Measurements from ENCODE around the gene SLC14A1. TPM values are rescaled to one million over a fixed set of nuclear protein-coding genes. Genes with fewer than 3 reads are reported as not detected.

The SLC14A1 gene
- total RNA-seq, 3 donors from 2014 or later (not counting 1 experiment from before 2014, with no cell fraction given): 21.2 to 51.6 (median 42.2) TPM

DNA sequence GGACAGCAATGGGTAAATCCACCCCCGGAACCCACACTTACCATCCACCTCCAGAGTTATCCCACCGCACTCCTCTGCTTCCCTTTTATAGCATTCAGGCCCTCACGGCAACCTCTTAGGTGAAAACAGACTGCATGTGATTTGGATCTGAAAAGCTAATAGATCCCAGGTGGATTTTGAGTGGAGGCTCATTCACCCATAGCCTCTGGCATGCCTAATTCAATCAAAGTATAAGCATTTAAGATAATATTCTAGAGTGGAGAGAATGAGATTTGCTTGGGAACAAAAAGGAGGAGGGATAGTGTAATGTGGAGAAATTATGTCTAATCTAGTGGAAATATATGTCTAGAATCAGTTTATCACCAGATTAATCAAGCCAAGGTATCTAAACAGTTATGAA lies 17.1 kb downstream of the SLC14A1 start:
- 100% methylated on average over 2 of the region's 3 CpGs for WGBS (ENCODE audit: insufficient coverage)
- TF ChIP-seq, protein P1, sequence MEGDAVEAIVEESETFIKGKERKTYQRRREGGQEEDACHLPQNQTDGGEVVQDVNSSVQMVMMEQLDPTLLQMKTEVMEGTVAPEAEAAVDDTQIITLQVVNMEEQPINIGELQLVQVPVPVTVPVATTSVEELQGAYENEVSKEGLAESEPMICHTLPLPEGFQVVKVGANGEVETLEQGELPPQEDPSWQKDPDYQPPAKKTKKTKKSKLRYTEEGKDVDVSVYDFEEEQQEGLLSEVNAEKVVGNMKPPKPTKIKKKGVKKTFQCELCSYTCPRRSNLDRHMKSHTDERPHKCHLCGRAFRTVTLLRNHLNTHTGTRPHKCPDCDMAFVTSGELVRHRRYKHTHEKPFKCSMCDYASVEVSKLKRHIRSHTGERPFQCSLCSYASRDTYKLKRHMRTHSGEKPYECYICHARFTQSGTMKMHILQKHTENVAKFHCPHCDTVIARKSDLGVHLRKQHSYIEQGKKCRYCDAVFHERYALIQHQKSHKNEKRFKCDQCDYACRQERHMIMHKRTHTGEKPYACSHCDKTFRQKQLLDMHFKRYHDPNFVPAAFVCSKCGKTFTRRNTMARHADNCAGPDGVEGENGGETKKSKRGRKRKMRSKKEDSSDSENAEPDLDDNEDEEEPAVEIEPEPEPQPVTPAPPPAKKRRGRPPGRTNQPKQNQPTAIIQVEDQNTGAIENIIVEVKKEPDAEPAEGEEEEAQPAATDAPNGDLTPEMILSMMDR (IDR thresholded peaks at IDR 0.05): no peak
- H3K36me3 Mint-ChIP-seq: peaks cover 36% of the 10 kb centered on the region

DNA sequence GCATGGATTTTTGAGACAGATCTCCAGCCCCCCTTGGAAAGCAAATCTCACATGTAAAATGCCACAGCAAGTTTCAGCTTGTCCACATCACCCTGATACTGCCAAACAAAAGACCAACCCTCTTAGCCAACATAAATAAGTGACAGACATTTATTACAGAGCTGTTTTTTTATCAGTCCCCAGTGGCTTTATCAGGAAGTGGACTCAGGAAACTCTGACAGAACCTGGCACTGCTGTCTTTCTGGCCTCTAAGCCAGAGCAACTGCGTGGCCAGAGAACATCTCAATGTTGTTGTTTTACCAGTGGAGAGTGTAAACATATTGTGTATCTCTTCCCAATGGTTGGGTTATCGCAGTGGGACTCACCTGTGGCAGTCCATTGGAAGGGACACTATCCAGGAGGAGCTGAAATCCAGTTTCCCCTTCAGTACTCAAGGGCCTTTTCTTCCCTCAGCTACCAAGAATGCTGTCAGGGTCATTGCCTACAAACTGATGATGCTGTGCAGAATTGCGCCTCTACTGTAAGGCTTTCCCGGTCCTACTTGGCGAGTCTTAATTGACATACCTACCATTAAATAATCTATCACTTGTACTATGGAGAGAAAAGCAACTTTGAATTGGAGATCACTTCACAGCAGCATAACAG lies 22.0 kb downstream of the SLC14A1 start:
- Mint-ChIP-seq H3K4me1 (peaks cover 0 to 9% of the 10 kb centered on the region in 2 donors), H3K9me3 (no peaks in the 10 kb centered on the region), H3K27me3 (ENCODE audit: low read depth in 2 of 2) (no peaks in the 10 kb centered on the region), H3K36me3 (peaks cover 18% of the 10 kb centered on the region), H3K27ac (peak overlapping the region in 1 of 2 donors; percentile 17), H3K4me3 (no peak overlapping the region)
- Histone ChIP-seq H3K9me3 (ENCODE audit: control insufficient read depth, insufficient read depth, low read length) (no peaks in the 10 kb centered on the region), H3K27me3 (ENCODE audit: control insufficient read depth, insufficient read depth, low read length) (no peaks in the 10 kb centered on the region), H3K27ac (ENCODE audit: low read length) (no peak overlapping the region), H3K4me3 (ENCODE audit: low read length) (no peak overlapping the region), H3K36me3 (ENCODE audit: control insufficient read depth, insufficient read depth, low read length) (no peaks in the 10 kb centered on the region), H3K4me1 (ENCODE audit: control insufficient read depth, insufficient read depth, low read length) (no peaks in the 10 kb centered on the region)
- no peak for DNase-seq
- intact Hi-C loops (cut with micrococcal nuclease): no loop called here
- WGBS (ENCODE audit: insufficient coverage): 67% methylated on average over 2 of the region's 5 CpGs
- TF ChIP-seq, protein P1 (IDR thresholded peaks at IDR 0.05): no peak
- no peak for ATAC-seq

More for the DNA sequence above, 17.1 kb downstream of the SLC14A1 start:
- Histone ChIP-seq H3K4me1 (ENCODE audit: control insufficient read depth, insufficient read depth, low read length) (no peaks in the 10 kb centered on the region), H3K27me3 (ENCODE audit: control insufficient read depth, insufficient read depth, low read length) (no peaks in the 10 kb centered on the region), H3K27ac (ENCODE audit: low read length) (no peak overlapping the region), H3K36me3 (ENCODE audit: control insufficient read depth, insufficient read depth, low read length) (no peaks in the 10 kb centered on the region), H3K9me3 (ENCODE audit: control insufficient read depth, insufficient read depth, low read length) (no peaks in the 10 kb centered on the region), H3K4me3 (ENCODE audit: low read length) (no peak overlapping the region)
- Mint-ChIP-seq H3K27ac (no peak overlapping the region), H3K4me1 (peaks cover 0 to 6% of the 10 kb centered on the region in 2 donors), H3K4me3 (no peak overlapping the region), H3K9me3 (no peaks in the 10 kb centered on the region), H3K27me3 (ENCODE audit: low read depth in 2 of 2) (no peaks in the 10 kb centered on the region)
- intact Hi-C loops (cut with micrococcal nuclease): no loop called here
- DNase-seq: no peak
- no peak for ATAC-seq

DNA sequence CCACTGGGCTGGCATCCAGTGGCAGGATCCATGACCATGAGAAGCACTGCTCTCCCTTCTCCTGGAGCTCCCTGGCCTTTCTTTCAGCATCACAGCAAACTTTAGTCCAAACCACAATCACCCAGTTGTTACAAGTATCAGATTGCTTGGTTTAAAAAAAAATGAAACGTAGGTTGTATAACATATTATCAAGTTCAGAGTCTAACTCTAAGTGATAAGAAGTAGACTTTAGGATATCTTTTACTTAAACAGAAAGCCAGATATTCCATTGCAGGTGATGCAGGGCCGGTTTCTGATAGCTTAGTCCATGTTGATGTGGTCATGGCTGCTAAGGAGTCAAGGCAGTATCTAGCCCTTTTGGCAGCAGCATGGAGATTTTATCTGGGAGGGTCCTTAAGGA lies 24.5 kb downstream of the SLC14A1 start:
- Mint-ChIP-seq H3K27ac (no peak overlapping the region), H3K4me1 (peaks cover 0 to 9% of the 10 kb centered on the region in 2 donors), H3K36me3 (peaks cover 7% of the 10 kb centered on the region), H3K27me3 (ENCODE audit: low read depth in 2 of 2) (no peaks in the 10 kb centered on the region), H3K9me3 (no peaks in the 10 kb centered on the region), H3K4me3 (no peak overlapping the region)
- H3K36me3 ChIP-seq (ENCODE audit: control insufficient read depth, insufficient read depth, low read length): no peaks in the 10 kb centered on the region
- no peak overlapping the region for H3K27ac ChIP-seq (ENCODE audit: low read length)
- ATAC-seq (no peak), DNase-seq (no peak)
- 75% methylated on average over 1 of the region's 2 CpGs for WGBS (ENCODE audit: insufficient coverage)
- no peaks in the 10 kb centered on the region for H3K9me3 ChIP-seq (ENCODE audit: control insufficient read depth, insufficient read depth, low read length)
- intact Hi-C loops (cut with micrococcal nuclease): no loop called here
- H3K4me1 ChIP-seq (ENCODE audit: control insufficient read depth, insufficient read depth, low read length): no peaks in the 10 kb centered on the region
- TF ChIP-seq, protein P1 (IDR thresholded peaks at IDR 0.05): no peak
- no peaks in the 10 kb centered on the region for H3K27me3 ChIP-seq (ENCODE audit: control insufficient read depth, insufficient read depth, low read length)
- H3K4me3 ChIP-seq (ENCODE audit: low read length): no peak overlapping the region

All from natural killer cell (primary cell).